GM12878 (cell line): Measurements from ENCODE around the gene LANCL2. TPM values are rescaled to one million over a fixed set of nuclear protein-coding genes. Genes with fewer than 3 reads are reported as not detected.
A peak's percentile ranks its signal among the peaks of the same experiment; 100 is the strongest.

ENCODE experiments used
- ATAC-seq: fragments of 200-7000 bp; cut with Tn5 transposase; 3 replicates; pipeline ENCODE4 v1.9.1; 2020; ENCODE audit warnings: mild to moderate bottlenecking, moderate library complexity
- BruUV-seq: library from RNA; stranded (reverse); fragments of 400-500 nt; replicated peaks from 2 replicates; lab custom pipeline; 2021; lab: Mats Ljungman, UMichigan
- CTCF ChIA-PET: fragments of 300-600 bp; sonication (Branson Sonifier 250); formaldehyde crosslinking; extraction: SDS; loops from one replicate; lab custom pipeline; 2021; ENCODE audit warnings: inconsistent platforms; lab: Yijun Ruan, JAX
- POLR2A ChIA-PET: fragments of 350-600 bp; formaldehyde crosslinking; extraction: SDS; loops from one replicate; lab custom pipeline; 2021; ENCODE audit warnings: inconsistent platforms; lab: Charles Lee
- RAD21 ChIA-PET: fragments of 300-600 bp; sonication (Branson Sonifier 250); formaldehyde crosslinking; loops from one replicate; lab custom pipeline; 2023; ENCODE audit warnings: antibody characterized with exemption; ENCODE audit not compliant: unreplicated experiment; lab: Charles Lee
- SMC1A ChIA-PET: fragments of 300-600 bp; sonication (Branson Sonifier 250); formaldehyde crosslinking; loops from one replicate; lab custom pipeline; 2023; ENCODE audit not compliant: unreplicated experiment, uncharacterized antibody; lab: Charles Lee
- DNase-seq: peaks from one replicate; pipeline ENCODE4 v3.0.0-alpha.2; 2011; ENCODE audit warnings: low read depth, low spot score
- FAIRE-seq: peaks from 3 replicates; lab custom pipeline; 2011; peaks lifted over from hg19 to GRCh38; lab: Jason Lieb, UNC
- H2AFZ ChIP-seq: 2 replicates; pipeline ENCODE4 v1.6.0; 2011; ENCODE audit warnings: low read depth, low read length, control low read depth; ENCODE audit not compliant: control insufficient read depth
- H3K27ac ChIP-seq: 2 replicates; pipeline ENCODE4 v1.5.1; 2011; ENCODE audit warnings: control low read depth; ENCODE audit not compliant: control insufficient read depth, insufficient read depth
- H3K27me3 ChIP-seq, 2 experiments: replicated peaks in 1 of 2; 2 replicates each; pipeline versions ENCODE4 v1.6.0 to v1.6.1; 2011; ENCODE audit warnings: low read length in 1 of 2; ENCODE audit not compliant: control insufficient read depth in 2 of 2, insufficient read depth in 2 of 2
- H3K36me3 ChIP-seq, 2 experiments: 2 replicates each; pipeline ENCODE4 v1.5.1; 2011; ENCODE audit warnings: low read length in 1 of 2; ENCODE audit not compliant: control insufficient read depth in 2 of 2, insufficient read depth in 2 of 2
- H3K4me1 ChIP-seq: 2 replicates; pipeline ENCODE4 v1.6.1; 2011; ENCODE audit warnings: mild to moderate bottlenecking, low read length, moderate library complexity, mixed read lengths; ENCODE audit not compliant: control insufficient read depth, insufficient read depth
- H3K4me2 ChIP-seq: 2 replicates; pipeline ENCODE4 v1.6.0; 2011; ENCODE audit warnings: control low read depth; ENCODE audit not compliant: control insufficient read depth, insufficient read depth
- H3K4me3 ChIP-seq: fragments of 200-600 bp; sonication (generic); 2 replicates; pipeline ENCODE4 v1.5.1; 2016
- H3K79me2 ChIP-seq: 2 replicates; pipeline ENCODE4 v1.6.0; 2011; ENCODE audit warnings: low read length; ENCODE audit not compliant: control insufficient read depth, insufficient read depth
- H3K9ac ChIP-seq: 2 replicates; pipeline ENCODE4 v1.8.0; 2011; ENCODE audit warnings: low read length, control low read depth, mixed read lengths; ENCODE audit not compliant: control insufficient read depth, insufficient read depth
- H3K9me3 ChIP-seq: replicated peaks from 3 replicates; pipeline ENCODE4 v1.5.1; 2011; ENCODE audit warnings: mild to moderate bottlenecking, low read length; ENCODE audit not compliant: control insufficient read depth, insufficient read depth
- H4K20me1 ChIP-seq: 2 replicates; pipeline ENCODE4 v1.6.0; 2011; ENCODE audit not compliant: control insufficient read depth, insufficient read depth
- IRF4 ChIP-seq: IDR thresholded peaks from 2 replicates; pipeline ENCODE4 v1.6.1; 2011; ENCODE audit warnings: low read depth, low read length
- MEF2B ChIP-seq: fragments of 450-650 bp; IDR thresholded peaks from 2 replicates; pipeline ENCODE4 v1.6.1; 2018; ENCODE audit warnings: mild to moderate bottlenecking, moderate library complexity; ENCODE audit not compliant: partially characterized antibody, poor library complexity, severe bottlenecking
- RAD21 ChIP-seq: IDR thresholded peaks from 2 replicates; pipeline ENCODE4 v1.6.1; 2011; ENCODE audit warnings: mild to moderate bottlenecking, low read depth, low read length, moderate library complexity; ENCODE audit not compliant: insufficient read depth
- RAD51 ChIP-seq: fragments of 450-650 bp; IDR thresholded peaks from 2 replicates; pipeline ENCODE4 v1.6.1; 2016; ENCODE audit warnings: moderate library complexity, mild to moderate bottlenecking, inconsistent platforms
- RB1 ChIP-seq: fragments of 450-650 bp; formaldehyde crosslinking; IDR thresholded peaks from 2 replicates; pipeline ENCODE4 v1.6.1; 2017; ENCODE audit warnings: mild to moderate bottlenecking, borderline replicate concordance
- SMC3 ChIP-seq: IDR thresholded peaks from 2 replicates; pipeline ENCODE4 v1.6.1; 2011; ENCODE audit warnings: low read length, improper control_type of control experiment, borderline replicate concordance
- ZNF384 ChIP-seq: IDR thresholded peaks from 2 replicates; pipeline ENCODE4 v1.6.1; 2012; ENCODE audit warnings: low read depth, mild to moderate bottlenecking, low read length, improper control_type of control experiment, borderline replicate concordance
- WGBS: methylation state at CpG from one replicate; pipeline ENCODE4 v1.1.6; 2016; ENCODE audit warnings: low lambda C conversion rate; ENCODE audit not compliant: insufficient replicate concordance, insufficient coverage; ENCODE audit errors: missing lambda C conversion rate; 5-methylcytosine and 5-hydroxymethylcytosine counted together
- in situ Hi-C: fragments of 300-500 bp; cut with MboI; formaldehyde crosslinking; loops from 9 replicates; pipeline ENCODE4 v1.14.3; 2018; ENCODE audit warnings: mixed read lengths
- intact Hi-C: fragments of 100-400 bp; cut with micrococcal nuclease; formaldehyde crosslinking; loops from one replicate; pipeline ENCODE4 v1.14.2; 2022; ENCODE audit not compliant: unreplicated experiment
- polyA plus RNA-seq, 11 experiments: library from polyadenylated mRNA; depleted of rRNA in 4 of 11; unstranded in 6 of 11; stranded (reverse) in 5 of 11; fragments of >200 nt; fragmentation: Nextera tagmentation in 4 of 11; fragmentation: Illumina TruSeq in 1 of 11; extraction: Ambion mirVana in 4 of 11; extraction: Trizol in 1 of 11; gene quantifications; 1 replicate in 1 of 11; 2 replicates in 10 of 11; pipeline versions ENCODE4 v1.2.1 to v1.2.3, GENCODE V29; 2011 to 2016; ENCODE audit warnings: inconsistent platforms in 2 of 11, missing spikeins in 2 of 11, low read depth in 1 of 11
- total RNA-seq, 4 experiments: library from RNA; depleted of rRNA in 3 of 4; stranded (reverse); fragments of >200 nt in 3 of 4; fragmentation: Illumina TruSeq in 1 of 4; extraction: Trizol in 1 of 4; gene quantifications; 2 replicates each; pipeline versions ENCODE4 v1.2.1 to v1.2.3, GENCODE V29; 2013 to 2021
- TF ChIP-seq, protein P1 (sequence below), 3 experiments: IDR thresholded peaks in 2 of 3; conservative IDR thresholded peaks in 1 of 3; 2 replicates each; pipeline ENCODE4 v1.5.1; 2011; ENCODE audit warnings: low read depth in 3 of 3, low read length in 3 of 3, mild to moderate bottlenecking in 3 of 3, control low read depth in 2 of 3, moderate library complexity in 2 of 3, inconsistent platforms in 1 of 3, mixed read lengths in 1 of 3; ENCODE audit not compliant: control insufficient read depth in 2 of 3, insufficient read depth in 1 of 3; ENCODE audit errors: extremely low read depth in 1 of 3

The LANCL2 gene
- total and polyA plus RNA-seq, 10 of the 15 experiments (the other 5 are each of a cell fraction or from before 2014, with no cell fraction given), result 8.1 to 28.6 (median 16.4) TPM

DNA sequence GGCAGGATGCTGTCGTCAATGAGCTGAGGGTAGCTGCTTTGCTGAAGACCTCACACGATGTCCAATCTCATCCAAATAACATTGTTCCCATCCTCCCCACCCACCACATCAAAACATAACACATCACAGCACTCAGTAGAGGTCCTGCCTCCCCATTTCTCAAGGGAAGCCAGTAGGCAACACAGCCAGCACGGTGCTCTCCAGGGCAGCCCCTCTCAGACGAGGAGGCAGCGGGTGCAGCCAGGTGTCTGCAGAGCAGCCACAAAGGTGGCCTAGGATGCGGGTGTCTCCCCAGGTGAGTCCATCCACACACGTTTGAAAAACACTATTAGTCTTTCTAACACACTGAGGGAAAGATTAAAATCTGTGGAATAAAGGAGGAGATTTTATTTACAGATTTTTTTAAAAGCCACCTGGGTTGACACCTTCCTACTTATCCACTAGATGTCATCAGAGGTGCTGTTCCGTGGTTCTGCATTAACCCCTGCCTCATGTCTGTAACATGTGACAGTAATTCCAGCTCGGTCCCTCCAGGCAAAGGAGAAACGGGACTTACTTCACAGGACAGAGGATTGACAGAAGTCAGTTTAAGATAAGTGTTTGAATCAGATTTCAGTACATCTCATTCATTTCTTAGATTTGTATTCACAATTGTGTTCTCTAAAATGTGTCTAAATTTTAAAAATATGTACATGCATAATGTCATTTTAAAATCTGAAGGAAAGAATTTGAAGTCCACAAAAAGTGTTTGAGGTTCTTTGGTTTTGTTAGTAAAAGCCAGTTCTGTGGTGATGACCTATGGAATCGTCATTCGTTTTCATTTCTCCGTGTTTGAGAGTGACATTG lies 68.0 kb downstream of the LANCL2 start:
- Histone ChIP-seq H3K4me3 (no peak overlapping the region), H3K79me2 (no peaks in the 10 kb centered on the region), H3K27me3 (no peaks in the 10 kb centered on the region), H3K4me2 (no peak overlapping the region), H3K9ac (no peak overlapping the region), H2AFZ (no peak overlapping the region), H3K4me1 (no peaks in the 10 kb centered on the region), H4K20me1 (no peaks in the 10 kb centered on the region), H3K9me3 (no peaks in the 10 kb centered on the region), H3K27ac (no peak overlapping the region), H3K36me3 (peaks cover 4% of the 10 kb centered on the region in 2 experiments; a peak in 3 of 4 replicates)
- intact Hi-C loops (loop anchor here (5.0 kb wide), 2 partner anchors 84 to 164 kb away; no protein-coding TSS in a partner anchor), in situ Hi-C loops (no loop called here)
- TF ChIP-seq ZNF384 (peak; percentile 67), IRF4 (no peak), SMC3 (peak; percentile 80; the same call in 1 of the 2 replicates), MEF2B (peak; percentile 20), RB1 (no peak), RAD51 (peak; percentile 69), RAD21 (peak; percentile 71)
- TF ChIP-seq, protein P1, sequence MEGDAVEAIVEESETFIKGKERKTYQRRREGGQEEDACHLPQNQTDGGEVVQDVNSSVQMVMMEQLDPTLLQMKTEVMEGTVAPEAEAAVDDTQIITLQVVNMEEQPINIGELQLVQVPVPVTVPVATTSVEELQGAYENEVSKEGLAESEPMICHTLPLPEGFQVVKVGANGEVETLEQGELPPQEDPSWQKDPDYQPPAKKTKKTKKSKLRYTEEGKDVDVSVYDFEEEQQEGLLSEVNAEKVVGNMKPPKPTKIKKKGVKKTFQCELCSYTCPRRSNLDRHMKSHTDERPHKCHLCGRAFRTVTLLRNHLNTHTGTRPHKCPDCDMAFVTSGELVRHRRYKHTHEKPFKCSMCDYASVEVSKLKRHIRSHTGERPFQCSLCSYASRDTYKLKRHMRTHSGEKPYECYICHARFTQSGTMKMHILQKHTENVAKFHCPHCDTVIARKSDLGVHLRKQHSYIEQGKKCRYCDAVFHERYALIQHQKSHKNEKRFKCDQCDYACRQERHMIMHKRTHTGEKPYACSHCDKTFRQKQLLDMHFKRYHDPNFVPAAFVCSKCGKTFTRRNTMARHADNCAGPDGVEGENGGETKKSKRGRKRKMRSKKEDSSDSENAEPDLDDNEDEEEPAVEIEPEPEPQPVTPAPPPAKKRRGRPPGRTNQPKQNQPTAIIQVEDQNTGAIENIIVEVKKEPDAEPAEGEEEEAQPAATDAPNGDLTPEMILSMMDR (IDR thresholded peaks at IDR 0.05 in 2 of 3, conservative IDR thresholded peaks at IDR 0.05 in 1 of 3; ENCODE audit: control insufficient read depth in 2 of 3, extremely low read depth in 1 of 3, insufficient read depth in 1 of 3, low read depth in 3 of 3, low read length in 3 of 3), result peak; percentile 58 to 74 (median 61); a peak in 5 of 6 replicates
- no TSS peak for BruUV-seq
- DNase-seq (no peak), FAIRE-seq (peak; percentile 38), ATAC-seq (peak; percentile 85)
- CTCF ChIA-PET, result interaction anchor here (0.7 to 2.1 kb wide), 20 partner anchors 8 to 532 kb away, joined by 3 to 14 read pairs (median 3); no protein-coding TSS in a partner anchor
- SMC1A ChIA-PET, result interaction anchor here (1.0 to 3.5 kb wide), 6 partner anchors 20 to 207 kb away, joined by 3 to 16 read pairs (median 4); no protein-coding TSS in a partner anchor
- RAD21 ChIA-PET, result interaction anchor here (1.1 to 1.9 kb wide), 8 partner anchors 18 to 165 kb away, joined by 3 to 6 read pairs (median 4); no protein-coding TSS in a partner anchor
- POLR2A ChIA-PET, result interaction anchor here (0.7 kb wide), 1 partner anchor 62 kb away, joined by 3 read pairs; no protein-coding TSS in a partner anchor
- whole genome bisulfite sequencing, result 68% methylated on average over 13 of the region's 13 CpGs
